K562 (cell line): Measurements from ENCODE around the gene RPL9. TPM values are rescaled to one million over a fixed set of nuclear protein-coding genes. Genes with fewer than 3 reads are reported as not detected.
A peak's percentile ranks its signal among the peaks of the same experiment; 100 is the strongest.
"Not testable (repeated sequence)": the region's sequence is repeated elsewhere in the genome, so short reads cannot be mapped to it uniquely, and the experiment has no call there.

ENCODE experiments used
- ATAC-seq: fragments of 200-7000 bp; cut with Tn5 transposase; 3 replicates; pipeline ENCODE4 v1.9.1; 2020; ENCODE audit warnings: moderate library complexity
- BruUV-seq: library from RNA; stranded (reverse); fragments of 400-500 nt; replicated peaks from 2 replicates; lab custom pipeline; 2021; lab: Mats Ljungman, UMichigan
- CTCF ChIA-PET: fragments of 300-600 bp; formaldehyde crosslinking; extraction: SDS; loops from one replicate; lab custom pipeline; 2021; ENCODE audit warnings: low intra/inter-chr PET ratio; lab: Yijun Ruan, JAX
- POLR2A ChIA-PET: fragments of 300-600, 350-650 bp; sonication (Branson Sonifier 250); formaldehyde crosslinking; extraction: SDS; loops from one replicate; lab custom pipeline; 2021; ENCODE audit warnings: antibody characterized with exemption, inconsistent platforms; lab: Yijun Ruan, JAX
- DNase-seq, 4 experiments: peaks; one replicate each; pipeline versions ENCODE4 v3.0.0 to v3.0.0-alpha.2; 2011 to 2018; ENCODE audit warnings: low spot score in 3 of 4, mixed read lengths in 3 of 4; ENCODE audit errors: extremely low read depth in 1 of 4
- FAIRE-seq: peaks from 2 replicates; lab custom pipeline; 2011; peaks lifted over from hg19 to GRCh38; lab: Jason Lieb, UNC
- H2AFZ ChIP-seq: 2 replicates; pipeline ENCODE4 v1.6.0; 2011; ENCODE audit warnings: low read depth, low read length, control low read depth, inconsistent platforms
- H3K27ac ChIP-seq: fragments of 200-600 bp; 3 replicates; pipeline ENCODE4 v1.8.0; 2011; ENCODE audit warnings: low read depth, mild to moderate bottlenecking, control low read depth, inconsistent platforms, low read length, moderate library complexity, mixed read lengths; ENCODE audit errors: extremely low read depth
- H3K27me3 ChIP-seq, 2 experiments: fragments of 300-600 bp in 1 of 2; 2 replicates in 1 of 2; 3 replicates in 1 of 2; pipeline versions ENCODE4 v1.6.0 to v1.8.0; 2011; ENCODE audit warnings: inconsistent platforms in 2 of 2, low read length in 2 of 2, mild to moderate bottlenecking in 1 of 2, mixed read lengths in 1 of 2, moderate library complexity in 1 of 2; ENCODE audit not compliant: control insufficient read depth in 2 of 2, insufficient read depth in 2 of 2
- H3K36me3 ChIP-seq: fragments of 300-600 bp; 3 replicates; pipeline ENCODE4 v1.8.0; 2011; ENCODE audit warnings: mild to moderate bottlenecking, low read length, inconsistent platforms; ENCODE audit not compliant: control insufficient read depth, insufficient read depth
- H3K4me1 ChIP-seq, 2 experiments: fragments of 200-600 bp in 1 of 2; replicated peaks in 1 of 2; 2 replicates in 1 of 2; 3 replicates in 1 of 2; pipeline versions ENCODE4 v1.5.1 to v1.8.0; 2011; ENCODE audit warnings: inconsistent platforms in 2 of 2, low read length in 2 of 2, mild to moderate bottlenecking in 1 of 2, mixed read lengths in 1 of 2, moderate library complexity in 1 of 2; ENCODE audit not compliant: control insufficient read depth in 2 of 2, insufficient read depth in 2 of 2
- H3K4me2 ChIP-seq: 2 replicates; pipeline ENCODE4 v1.6.1; 2011; ENCODE audit warnings: low read length, control low read depth, inconsistent platforms, mixed read lengths; ENCODE audit not compliant: insufficient read depth
- H3K4me3 ChIP-seq: fragments of 200-600 bp; sonication (generic), shearing (Covaris generic); 2 replicates; pipeline ENCODE4 v1.5.1; 2016; ENCODE audit warnings: control low read depth, inconsistent platforms
- H3K79me2 ChIP-seq: fragments of 200-600 bp; 3 replicates; pipeline ENCODE4 v1.8.0; 2011; ENCODE audit warnings: low read length, inconsistent platforms; ENCODE audit not compliant: control insufficient read depth, insufficient read depth
- H3K9ac ChIP-seq, 2 experiments: 2 replicates each; pipeline versions ENCODE4 v1.6.0 to v1.6.1; 2011; ENCODE audit warnings: low read depth in 2 of 2, low read length in 2 of 2, control low read depth in 1 of 2, inconsistent platforms in 1 of 2, mild to moderate bottlenecking in 1 of 2, mixed read lengths in 1 of 2; ENCODE audit not compliant: insufficient read depth in 1 of 2
- H3K9me1 ChIP-seq: one replicate; pipeline ENCODE4 v1.6.0; 2011; ENCODE audit warnings: inconsistent platforms, mild to moderate bottlenecking, low read length, moderate library complexity; ENCODE audit not compliant: control insufficient read depth, insufficient read depth
- H3K9me3 ChIP-seq: replicated peaks from 2 replicates; pipeline ENCODE4 v1.5.1; 2011; ENCODE audit warnings: low read depth, low read length, inconsistent platforms; ENCODE audit not compliant: control insufficient read depth, insufficient read depth
- H4K20me1 ChIP-seq: replicated peaks from 2 replicates; pipeline ENCODE4 v1.6.1; 2011; ENCODE audit warnings: low read length, inconsistent platforms, mixed read lengths; ENCODE audit not compliant: control insufficient read depth, insufficient read depth
- ARHGAP35 ChIP-seq: fragments of 450-650 bp; IDR thresholded peaks from 2 replicates; pipeline ENCODE4 v1.6.1; 2018; ENCODE audit not compliant: partially characterized antibody
- CEBPB ChIP-seq: fragments of 450-650 bp; IDR thresholded peaks from 2 replicates; pipeline ENCODE4 v1.6.1; 2016; ENCODE audit warnings: missing genetic modification characterization, missing compliant biosample characterization
- CEBPG ChIP-seq, 3 experiments: fragments of 200-800 bp in 1 of 3; sonication (Bioruptor generic) in 1 of 3; sonication (generic) in 1 of 3; formaldehyde crosslinking in 1 of 3; IDR thresholded peaks in 2 of 3; conservative IDR thresholded peaks in 1 of 3; 2 replicates each; pipeline versions ENCODE4 v1.6.1 to v1.8.0; 2016 to 2022; ENCODE audit warnings: missing compliant biosample characterization in 2 of 3, missing genetic modification characterization in 2 of 3, mild to moderate bottlenecking in 1 of 3, missing genetic modification reagents in 1 of 3
- CREB1 ChIP-seq, 2 experiments: sonication (generic) in 1 of 2; formaldehyde crosslinking in 1 of 2; IDR thresholded peaks; 2 replicates each; pipeline versions ENCODE4 v1.6.1 to v1.8.0; 2012 to 2022; ENCODE audit warnings: inconsistent platforms in 1 of 2, mild to moderate bottlenecking in 1 of 2, missing genetic modification reagents in 1 of 2, moderate library complexity in 1 of 2
- WGBS: fragments of 100-300 bp; shearing (Covaris generic); methylation state at CpG from one replicate; pipeline ENCODE4 v1.1.6; 2016; ENCODE audit warnings: low coverage, mixed read lengths; ENCODE audit not compliant: insufficient coverage; ENCODE audit errors: missing lambda C conversion rate; 5-methylcytosine and 5-hydroxymethylcytosine counted together
- in situ Hi-C: fragments of 300-500 bp; cut with MboI; formaldehyde crosslinking; loops from 4 replicates; pipeline ENCODE4 v1.15.0; 2018; ENCODE audit warnings: inconsistent platforms, mixed read lengths
- intact Hi-C: fragments of 100-400 bp; cut with micrococcal nuclease; formaldehyde crosslinking; loops from 2 replicates; pipeline ENCODE4 v1.14.2; 2022
- polyA plus RNA-seq, 8 experiments: library from polyadenylated mRNA; depleted of rRNA in 4 of 8; stranded (reverse) in 5 of 8; unstranded in 3 of 8; fragments of >200 nt; fragmentation: Nextera tagmentation in 2 of 8; fragmentation: Illumina TruSeq in 1 of 8; extraction: Ambion mirVana in 2 of 8; extraction: Trizol in 1 of 8; gene quantifications; 2 replicates each; pipeline versions ENCODE4 v1.2.1 to v1.2.3, GENCODE V29; 2011 to 2014; ENCODE audit warnings: inconsistent platforms in 1 of 8, missing spikeins in 1 of 8
- total RNA-seq, 7 experiments: library from RNA; depleted of rRNA in 6 of 7; stranded (reverse); fragments of >200 nt in 6 of 7; fragmentation: Illumina TruSeq in 2 of 7; extraction: Trizol in 2 of 7; gene quantifications; 2 replicates each; pipeline versions ENCODE4 v1.2.1 to v1.2.3, GENCODE V29; 2011 to 2021; ENCODE audit warnings: low replicate concordance in 1 of 7

The RPL9 gene
- total and polyA plus RNA-seq, 9 of the 15 experiments (the other 6 are each of a cell fraction or from before 2014, with no cell fraction given), result 1,925 to 5,178 (median 3,033) TPM

DNA sequence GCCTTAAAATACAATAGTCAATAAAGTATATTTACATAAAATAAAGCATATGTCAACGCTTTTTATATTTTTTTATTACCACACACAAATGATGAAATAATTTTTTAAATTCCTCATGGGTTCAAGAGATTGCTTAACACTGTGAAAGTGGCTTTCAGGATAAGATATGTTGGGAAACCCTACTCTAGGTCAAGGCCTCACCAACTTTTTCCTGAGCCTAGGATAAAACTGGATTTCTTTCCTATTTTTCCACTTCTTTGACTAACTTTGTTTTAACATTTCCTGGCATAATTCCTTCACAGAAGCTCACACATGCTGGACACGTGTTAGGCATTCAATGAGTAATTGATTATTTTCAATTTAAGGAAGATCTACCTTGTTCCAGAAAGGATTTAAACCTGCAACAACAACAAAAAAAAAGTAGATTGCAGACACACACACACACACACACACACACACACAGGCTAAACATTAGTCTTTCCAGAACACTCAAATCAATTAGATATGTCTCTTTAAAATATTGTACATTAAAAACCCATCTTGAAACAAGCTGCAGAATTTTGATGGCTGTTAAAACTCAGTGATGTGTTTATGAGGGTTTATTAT is 42.9 kb downstream of the RPL9 start:
- no peaks in the 10 kb centered on the region for H4K20me1 ChIP-seq
- BruUV-seq, result no TSS peak
- no peak overlapping the region for H3K27ac ChIP-seq
- no peaks in the 10 kb centered on the region for H3K79me2 ChIP-seq
- intact Hi-C loops, result no loop called here
- ChIA-PET POLR2A (interaction anchor here (2.5 kb wide), 1 partner anchor 9 kb away, joined by 9 read pairs; no protein-coding TSS in a partner anchor), CTCF (no interaction called here)
- H3K9me1 ChIP-seq, result no peaks in the 10 kb centered on the region
- ATAC-seq, result no peak
- no peaks in the 10 kb centered on the region for H3K9me3 ChIP-seq
- no peak for FAIRE-seq
- TF ChIP-seq CEBPG (CRISPR knock-in tag; IDR thresholded peaks at IDR 0.05) (no peak), CEBPG (tag; conservative IDR thresholded peaks at IDR 0.05 in 1 of 2, IDR thresholded peaks at IDR 0.05 in 1 of 2) (peak; percentile 28 to 48; a peak in 3 of 4 replicates), CEBPB (peak; percentile 34; the same call in 1 of the 2 replicates), CREB1 (IDR thresholded peaks at IDR 0.05) (no peak), CREB1 (CRISPR knock-in tag; IDR thresholded peaks at IDR 0.05) (no peak), ARHGAP35 (no peak)
- in situ Hi-C loops, result no loop called here
- H3K27me3 ChIP-seq, result no peaks in the 10 kb centered on the region
- no peak overlapping the region for H3K4me3 ChIP-seq
- no peaks in the 10 kb centered on the region for H3K4me1 ChIP-seq
- no peak for DNase-seq
- no peak overlapping the region for H3K9ac ChIP-seq
- no peak overlapping the region for H2AFZ ChIP-seq
- H3K4me2 ChIP-seq, result no peak overlapping the region
- no peaks in the 10 kb centered on the region for H3K36me3 ChIP-seq
- WGBS, result 33% methylated on average over 2 of the region's 2 CpGs

DNA sequence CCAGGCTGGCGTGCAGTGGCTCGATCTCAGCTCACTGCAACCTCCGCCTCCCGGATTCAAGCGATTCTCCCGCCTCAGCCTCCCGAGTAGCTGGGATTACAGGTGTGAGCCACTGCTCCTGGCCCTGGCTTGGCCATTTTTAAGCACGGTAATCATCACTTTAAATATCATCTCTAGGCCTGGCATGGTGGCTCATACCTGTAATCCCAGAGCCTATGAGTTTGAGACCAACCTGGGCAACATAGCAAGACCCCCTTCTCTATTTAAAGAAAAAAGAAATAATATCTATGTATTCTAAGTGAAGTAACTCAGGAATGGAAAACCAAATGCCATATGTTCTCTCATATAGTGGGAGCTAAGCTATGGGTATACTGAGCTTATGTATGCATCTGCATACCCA is 47.2 kb downstream of the RPL9 start:
- intact Hi-C loops, H3K36me3 ChIP-seq, H3K79me2 ChIP-seq, FAIRE-seq, CTCF ChIA-PET, H3K9me3 ChIP-seq, H3K9ac ChIP-seq, H3K27ac ChIP-seq, H3K4me1 ChIP-seq, DNase-seq, H3K4me3 ChIP-seq, H3K27me3 ChIP-seq, BruUV-seq, H3K9me1 ChIP-seq, H3K4me2 ChIP-seq, ATAC-seq, H2AFZ ChIP-seq, in situ Hi-C loops, H4K20me1 ChIP-seq: not testable (repeated sequence)
- POLR2A ChIA-PET, result interaction anchor here (0.6 to 1.2 kb wide), 2 partner anchors 10 to 27 kb away, joined by 3 read pairs; no protein-coding TSS in a partner anchor
- 56% methylated on average over 7 of the region's 8 CpGs for WGBS
